NCI-H2196 treated with DMSO at 0.1 percent for 48 hours (cell line): ENCODE data around the gene RDM1.
"Not testable (repeated sequence)": the region's sequence is repeated elsewhere in the genome, so short reads cannot be mapped to it uniquely, and the experiment has no call there.

Source experiments
- DNase-seq: peaks from one replicate; lab custom pipeline; 2025; ENCODE audit not compliant: unreplicated experiment; lab: John Stamatoyannopoulos, UW

RDM1 gene, protein sequence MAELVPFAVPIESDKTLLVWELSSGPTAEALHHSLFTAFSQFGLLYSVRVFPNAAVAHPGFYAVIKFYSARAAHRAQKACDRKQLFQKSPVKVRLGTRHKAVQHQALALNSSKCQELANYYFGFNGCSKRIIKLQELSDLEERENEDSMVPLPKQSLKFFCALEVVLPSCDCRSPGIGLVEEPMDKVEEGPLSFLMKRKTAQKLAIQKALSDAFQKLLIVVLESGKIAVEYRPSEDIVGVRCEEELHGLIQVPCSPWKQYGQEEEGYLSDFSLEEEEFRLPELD

DNA sequence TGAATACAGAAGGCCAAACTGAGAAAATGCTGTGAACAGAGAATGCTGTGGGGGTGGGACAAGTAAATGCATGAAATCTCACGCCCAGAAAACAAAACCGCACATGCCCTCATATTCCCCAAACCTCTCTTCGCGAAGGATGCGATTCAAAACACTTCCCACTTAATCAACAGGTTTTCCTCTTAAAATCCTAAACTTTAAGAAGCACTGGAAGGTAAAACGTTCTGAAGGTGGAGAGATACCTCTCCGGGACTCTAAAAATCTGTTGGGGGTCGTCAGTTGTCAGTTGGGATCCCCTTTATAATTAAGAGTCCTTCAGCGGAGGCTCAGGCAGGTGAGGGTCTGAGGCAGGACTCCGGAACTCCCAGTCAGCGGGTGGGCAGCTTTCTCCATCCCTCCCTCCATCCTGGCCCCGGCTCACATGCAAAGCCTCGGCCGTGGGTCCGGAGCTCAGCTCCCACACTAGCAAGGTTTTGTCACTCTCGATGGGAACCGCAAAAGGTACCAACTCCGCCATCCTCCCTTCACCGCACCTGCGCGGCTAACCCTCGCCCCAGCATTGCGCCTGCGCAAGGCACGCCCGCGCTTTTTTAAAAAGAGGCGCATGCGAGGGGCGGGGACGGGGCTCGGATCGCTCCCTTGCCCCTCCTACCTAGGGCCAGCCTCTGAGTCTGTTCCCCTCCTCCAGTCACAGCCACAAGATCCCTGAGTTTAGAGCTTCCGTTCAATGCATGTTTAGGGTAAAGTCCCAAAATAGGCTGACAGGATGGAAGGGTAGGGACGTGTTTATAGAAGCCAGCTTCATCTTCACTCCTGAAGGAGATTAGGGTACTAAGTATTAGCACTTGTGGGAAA is at the start of gene RDM1:
TSS of gene RDM1 (minus strand) at position 563 of the 855 bp plus-strand sequence. CDS start at position 517, 46 bp downstream.
- DNase-seq = peak; percentile 49

DNA sequence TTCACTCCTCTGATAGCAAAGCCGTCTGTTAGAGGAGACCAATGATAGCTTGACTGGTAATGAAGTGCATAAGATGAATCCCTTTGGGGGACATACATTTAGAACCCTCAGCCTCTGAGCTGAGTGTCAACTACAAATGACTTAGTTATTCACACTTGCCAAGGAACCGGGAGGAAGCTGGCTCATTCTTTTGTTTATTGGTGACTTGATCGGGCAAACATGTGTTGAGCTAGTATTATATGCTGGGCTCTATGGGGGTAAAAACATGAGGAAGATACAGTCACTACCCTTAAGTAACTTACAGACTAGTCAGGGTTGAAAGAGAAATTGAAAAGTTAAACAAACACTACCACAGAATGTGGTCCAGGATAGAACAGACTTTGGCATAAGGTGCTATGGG is 47.8 kb upstream of the RDM1 start:
- DNase-seq = no peak

DNA sequence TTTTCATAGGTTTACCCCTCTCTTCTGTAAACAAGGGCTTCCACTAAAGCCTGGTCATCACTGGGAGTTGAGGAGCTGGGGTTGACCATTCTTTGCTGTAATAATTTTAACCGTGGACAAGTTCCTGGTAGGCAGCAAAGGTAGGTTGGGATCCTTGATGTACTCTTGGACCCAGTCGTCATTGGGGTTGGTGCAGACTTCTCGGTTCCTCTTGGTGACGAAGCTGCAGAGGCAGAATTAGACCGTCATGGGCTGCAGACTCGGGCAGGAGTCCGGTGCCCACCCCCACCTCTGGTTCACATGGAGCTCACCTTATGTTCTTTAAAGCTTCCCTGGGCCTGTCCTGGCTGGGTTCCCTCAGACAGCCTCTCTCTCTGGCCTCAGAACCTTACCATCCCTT is 46.9 kb upstream of the RDM1 start:
- DNase-seq = no peak

DNA sequence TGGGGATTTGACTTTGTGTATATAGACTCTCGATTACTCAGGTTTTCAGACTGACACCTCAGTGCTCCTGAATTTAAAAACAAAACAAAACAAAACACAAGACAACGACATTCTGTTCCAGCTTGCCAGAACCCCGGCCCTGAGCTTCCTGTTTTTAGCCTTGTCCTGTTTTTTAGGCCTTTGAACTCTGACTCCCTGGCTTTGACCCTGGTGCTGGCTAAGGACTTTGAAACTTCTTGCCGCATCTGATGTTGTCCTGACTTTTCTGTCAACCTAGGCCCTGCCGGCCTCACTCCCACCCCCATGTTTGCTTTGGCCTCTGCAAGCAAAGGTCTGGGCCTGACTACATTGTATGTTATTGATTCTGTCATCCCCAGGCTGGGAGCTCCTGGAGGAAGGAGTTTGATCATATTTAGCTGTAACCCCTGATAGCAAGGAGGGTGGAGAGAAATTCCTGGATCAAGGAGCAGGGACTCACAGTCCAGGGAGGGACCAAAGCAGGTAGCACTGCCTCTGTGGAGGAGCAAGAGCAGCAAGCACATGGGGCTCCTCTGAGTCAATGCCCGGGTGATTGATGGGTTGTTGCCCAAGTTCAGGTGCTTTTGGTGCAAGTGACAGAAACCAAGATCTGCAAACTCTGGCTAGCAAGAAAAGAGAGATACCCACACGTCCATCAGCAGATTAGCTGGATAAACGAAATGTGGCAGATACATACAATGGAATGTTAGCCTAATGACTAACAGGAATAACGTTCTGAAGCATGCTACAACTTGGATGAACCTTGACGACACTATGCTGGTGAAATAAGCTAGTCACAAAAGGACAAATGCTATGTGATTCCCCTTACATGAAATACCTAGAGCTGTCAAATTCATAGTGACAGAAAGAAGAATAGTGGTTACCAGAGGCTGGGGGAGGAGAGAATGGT is 43.0 kb upstream of the RDM1 start:
- DNase-seq = no peak

DNA sequence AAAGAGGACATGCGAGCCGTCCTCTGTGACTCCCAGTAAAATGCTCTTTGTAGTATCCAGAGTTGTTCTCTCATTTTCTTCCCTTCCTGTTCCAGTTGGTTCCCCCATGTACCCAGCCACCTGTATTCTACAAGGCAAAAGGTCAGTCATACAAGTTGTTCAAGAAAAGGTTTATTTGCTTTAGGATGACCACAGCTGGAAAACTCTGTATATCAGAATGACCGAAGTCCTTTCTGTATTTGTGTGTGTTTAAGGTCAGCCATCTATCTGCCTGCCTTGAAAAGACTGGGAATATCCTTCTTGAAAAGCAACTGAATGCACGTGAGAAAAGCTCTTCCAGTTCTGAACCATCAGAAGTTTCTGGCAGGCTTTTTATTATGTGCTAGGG is 42.4 kb upstream of the RDM1 start:
- no peak for DNase-seq

DNA sequence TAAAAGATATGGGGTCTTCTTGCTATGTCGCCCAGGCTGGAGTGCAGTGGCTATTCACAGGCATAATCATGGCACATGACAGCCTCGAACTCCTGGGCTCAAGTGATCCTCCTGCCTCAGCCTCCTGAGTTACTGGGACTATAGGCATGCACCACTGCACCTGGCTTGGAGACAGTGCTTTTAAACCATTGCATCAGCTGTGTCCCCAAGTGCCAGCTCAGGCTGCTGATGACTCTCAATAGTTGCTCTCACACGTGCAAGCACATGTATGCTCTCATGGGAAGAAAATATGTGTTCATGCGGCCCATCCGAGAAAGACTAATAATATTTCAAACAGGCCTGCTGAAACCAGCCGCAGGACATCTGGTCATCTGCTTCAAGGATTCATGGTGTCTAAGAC is 42.0 kb upstream of the RDM1 start:
- no peak for DNase-seq

DNA sequence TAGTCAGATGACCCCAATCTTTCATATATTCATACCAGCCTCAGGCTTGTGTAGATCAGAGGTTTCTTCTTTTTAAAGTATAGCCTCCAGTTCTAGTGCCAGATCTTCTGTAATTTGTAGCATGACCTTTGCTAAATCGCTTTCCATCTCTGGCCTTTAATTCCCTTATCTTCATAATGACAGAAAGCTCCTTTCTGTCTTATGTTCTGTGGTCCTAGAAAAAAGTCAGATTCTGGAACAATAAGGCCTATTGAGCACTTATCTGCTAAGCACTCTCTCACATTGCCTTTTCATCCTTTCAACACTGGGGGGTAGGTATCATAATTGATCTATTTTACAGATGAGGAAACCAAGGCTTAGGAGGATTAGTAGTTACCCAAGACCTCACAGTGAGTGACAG is 41.5 kb upstream of the RDM1 start:
- DNase-seq = no peak

DNA sequence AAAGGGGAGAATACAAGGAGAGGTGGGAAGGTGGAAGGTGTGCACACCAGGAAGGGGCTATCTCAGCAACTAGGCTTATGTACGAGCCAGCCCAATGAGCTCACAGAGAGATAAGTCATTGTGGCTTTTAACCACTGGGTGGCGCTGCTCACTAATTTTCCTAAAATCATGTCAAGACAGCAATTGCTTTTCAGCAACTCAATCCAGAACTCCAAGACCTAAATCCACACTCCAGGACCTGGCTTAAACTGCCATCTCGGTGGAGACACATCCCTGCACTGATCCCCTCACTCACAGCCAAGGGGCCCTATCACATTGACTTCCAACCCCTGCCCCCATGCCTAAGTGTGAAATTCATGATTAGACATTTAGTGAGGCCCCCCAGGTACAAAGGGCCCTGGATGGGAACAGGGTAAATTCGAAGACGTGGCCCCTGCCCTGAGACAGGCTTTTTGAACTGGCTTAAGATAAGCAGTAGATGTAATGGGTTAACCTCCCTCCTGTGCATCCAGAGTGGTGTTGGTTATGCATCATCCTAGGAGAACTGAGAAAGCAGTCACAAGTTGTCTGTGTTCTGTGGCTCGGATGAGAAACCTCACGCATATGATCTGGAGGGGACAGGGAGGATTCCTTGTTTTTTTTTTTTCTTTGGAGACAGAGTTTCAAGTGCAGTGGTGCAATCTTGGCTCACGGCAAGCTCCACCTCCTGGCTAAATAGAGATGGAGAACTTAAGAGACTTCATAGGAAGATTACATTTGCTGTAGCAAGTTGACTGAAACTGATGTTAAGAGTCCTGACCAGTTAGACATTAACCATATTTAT is 39.2 kb upstream of the RDM1 start:
- peak; percentile 13 for DNase-seq

DNA sequence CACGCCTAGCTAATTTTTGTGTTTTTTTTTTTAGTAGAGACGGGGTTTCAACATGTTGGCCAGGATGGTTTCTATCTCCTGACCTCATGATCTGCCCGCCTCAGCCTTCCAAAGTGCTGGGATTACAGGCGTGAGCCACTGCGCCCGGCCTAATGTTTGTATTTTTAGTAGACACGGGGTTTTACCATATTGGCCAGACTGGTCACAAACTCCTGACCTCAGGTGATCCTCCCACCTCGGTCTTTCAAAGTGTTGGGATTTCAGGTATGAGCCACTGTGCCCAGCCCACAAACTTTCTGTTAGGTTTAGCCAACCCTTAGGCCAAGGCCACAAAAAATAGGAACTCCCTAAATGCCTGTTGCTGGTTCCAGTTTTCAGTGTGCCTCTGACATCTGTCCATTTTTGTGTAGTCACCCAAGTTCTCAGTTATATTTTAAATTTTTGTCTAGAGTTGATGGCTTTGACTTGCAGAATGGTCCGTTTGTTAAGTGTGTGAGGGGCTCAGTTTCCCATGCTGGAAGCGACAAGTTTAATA is 38.0 kb upstream of the RDM1 start:
- DNase-seq = no peak

DNA sequence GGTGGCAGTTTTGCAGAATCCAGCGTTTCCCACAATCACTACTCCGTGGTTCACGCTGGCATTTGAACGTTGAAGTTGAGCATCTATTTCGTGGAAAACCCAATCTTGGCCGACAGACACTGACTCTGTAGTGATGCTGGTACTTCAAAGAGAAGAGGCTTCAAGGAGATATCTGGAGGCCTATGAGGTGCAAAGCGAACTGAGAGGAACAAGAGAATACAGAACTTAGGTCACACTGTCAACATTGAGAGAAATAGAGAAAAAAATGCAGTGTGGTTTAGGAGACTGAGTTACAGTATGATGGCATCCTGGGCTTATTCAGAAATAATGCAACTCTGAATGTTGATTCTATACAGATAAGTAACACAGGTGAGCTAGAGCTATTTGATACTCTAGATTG is 34.7 kb upstream of the RDM1 start:
- DNase-seq = no peak

DNA sequence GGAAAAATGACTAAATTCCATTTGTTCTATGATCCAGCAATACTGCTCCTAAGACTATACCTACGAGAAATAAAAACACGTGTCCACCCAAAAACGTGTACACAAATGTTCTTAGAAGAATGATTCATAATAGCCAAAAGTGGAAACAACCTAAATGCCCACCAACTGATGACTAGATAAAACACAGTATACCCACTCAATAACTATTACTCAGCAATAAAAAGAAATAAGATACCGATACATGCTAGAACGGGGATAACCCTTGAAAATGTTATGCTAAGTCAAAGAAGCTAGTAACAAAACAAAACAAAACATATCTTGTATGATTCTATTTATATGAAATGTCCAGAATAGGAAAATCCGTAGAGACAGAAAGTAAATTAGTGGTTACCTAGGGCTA is 33.1 kb upstream of the RDM1 start:
- no peak for DNase-seq

DNA sequence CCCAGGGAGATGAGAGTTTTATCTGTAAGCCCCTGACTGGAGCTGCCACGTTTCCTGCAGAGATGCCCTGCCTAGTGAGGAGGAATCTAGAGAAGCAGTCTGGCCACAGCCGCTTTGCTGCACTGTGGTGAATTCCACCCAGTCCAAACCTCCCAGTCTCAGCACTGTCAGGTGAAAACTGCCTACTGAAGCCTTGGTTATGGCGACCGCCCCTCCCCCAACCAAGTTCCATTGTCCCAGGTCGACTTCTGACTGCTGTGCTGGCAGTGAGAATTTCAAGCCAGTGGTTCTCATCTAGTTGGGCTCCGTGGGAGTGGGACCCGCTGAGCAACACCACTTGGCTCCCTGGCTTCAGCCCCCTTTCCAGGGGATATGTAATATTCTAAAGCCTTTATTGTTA is 23.1 kb upstream of the RDM1 start:
- no peak for DNase-seq

DNA sequence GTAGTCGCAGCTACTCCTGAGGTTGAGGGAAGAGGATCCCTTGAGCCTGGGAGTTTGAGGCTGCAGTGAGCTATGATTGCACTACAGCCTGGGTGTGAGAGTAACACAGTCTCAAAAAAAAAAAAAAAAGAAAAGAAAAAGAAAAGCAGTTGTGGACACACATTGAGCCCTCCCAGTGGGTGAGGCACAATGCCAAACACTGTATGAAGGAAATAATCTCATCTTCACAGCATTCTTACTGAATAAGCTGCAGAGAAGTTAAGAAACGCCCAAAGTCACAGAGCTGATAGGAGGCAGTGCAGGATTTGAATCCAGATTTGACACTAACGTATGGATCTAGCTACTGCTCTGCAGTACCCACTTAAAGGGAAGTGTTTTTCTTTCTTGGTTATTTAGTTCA is 18.8 kb upstream of the RDM1 start:
- no peak for DNase-seq

DNA sequence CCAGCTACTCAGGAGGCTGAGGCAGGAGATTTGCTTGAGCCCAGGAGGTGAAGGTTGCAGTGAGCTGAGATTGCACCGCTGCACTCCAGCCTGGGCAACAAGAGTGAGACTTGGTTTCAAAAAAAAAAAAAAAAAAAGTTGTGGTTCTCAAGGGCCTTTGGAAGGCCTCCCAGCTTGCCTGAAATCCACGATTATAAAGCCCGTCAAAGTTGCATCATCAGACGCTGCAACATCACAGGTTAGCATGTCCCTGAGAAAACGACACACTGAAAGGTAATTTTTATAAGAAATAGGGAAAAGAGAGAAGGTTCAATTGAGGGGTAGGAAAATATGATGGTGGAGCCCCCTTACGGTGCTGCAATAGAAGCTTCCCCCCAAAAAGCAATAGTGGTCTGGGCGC is 17.5 kb upstream of the RDM1 start:
- no peak for DNase-seq

DNA sequence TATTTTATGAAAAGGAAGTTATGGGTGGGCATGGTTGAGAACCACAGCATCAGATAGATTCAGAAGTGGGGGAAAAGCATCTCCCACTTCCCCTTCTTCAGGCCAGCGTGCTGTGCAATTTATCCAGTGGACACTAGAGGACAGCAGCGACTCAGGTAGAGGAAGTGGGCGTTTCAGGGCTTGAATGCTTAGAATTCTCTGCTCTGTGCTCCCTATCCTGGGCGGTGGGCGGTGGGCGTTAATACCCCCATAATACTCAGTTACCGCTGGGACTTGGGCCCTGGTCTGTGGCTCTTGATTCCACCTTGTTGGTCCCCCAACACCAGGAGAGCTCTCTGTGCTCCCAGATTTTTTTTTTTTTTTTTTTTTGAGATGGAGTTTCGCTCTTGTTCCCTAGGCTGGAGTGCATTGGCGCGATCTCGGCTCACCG is 16.6 kb upstream of the RDM1 start:
- DNase-seq = no peak

DNA sequence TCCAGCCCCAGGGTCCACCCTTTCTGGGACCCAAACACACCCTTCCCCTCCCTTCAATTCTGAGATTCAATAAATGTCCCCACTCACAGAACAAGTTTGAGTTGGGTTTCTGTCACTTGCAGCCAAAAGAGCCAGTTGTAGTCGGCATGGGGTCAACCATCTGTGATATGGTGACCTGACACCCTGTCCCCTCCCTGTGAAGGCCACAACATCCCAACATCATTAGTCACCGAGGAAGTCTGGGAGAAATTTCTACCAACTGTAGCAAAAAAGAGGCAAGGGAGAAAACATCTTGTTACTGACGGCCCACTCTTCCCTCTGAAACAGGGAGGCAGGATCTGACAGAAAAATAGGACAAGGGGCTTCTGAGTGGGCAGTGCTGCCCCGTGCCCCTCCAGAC is 13.6 kb upstream of the RDM1 start:
- no peak for DNase-seq

DNA sequence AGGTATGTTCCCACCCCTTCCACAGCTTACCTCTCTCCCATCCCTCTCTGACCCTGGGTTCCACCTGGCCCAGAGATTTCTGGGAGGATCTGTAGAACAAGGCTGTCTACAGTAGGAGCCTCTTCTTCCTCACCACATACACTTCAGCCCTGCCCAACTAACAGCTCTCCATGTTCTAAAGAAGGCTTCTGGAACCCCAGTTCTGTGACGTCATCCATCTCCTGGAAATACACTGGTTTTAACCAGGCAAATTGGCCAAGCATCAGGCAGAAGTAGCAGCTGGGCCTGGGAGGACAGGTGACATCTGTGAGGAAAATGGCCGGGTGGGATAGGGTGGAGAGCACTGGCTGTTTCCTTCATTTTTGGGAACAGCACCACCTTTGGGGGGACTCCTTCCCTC is 13.0 kb upstream of the RDM1 start, which contains the start of gene LYZL6:
TSS of gene LYZL6 (minus strand) at position 177 of the 400 bp plus-strand sequence. CDS start 4,357 bp downstream, outside the sequence.
- no peak for DNase-seq

DNA sequence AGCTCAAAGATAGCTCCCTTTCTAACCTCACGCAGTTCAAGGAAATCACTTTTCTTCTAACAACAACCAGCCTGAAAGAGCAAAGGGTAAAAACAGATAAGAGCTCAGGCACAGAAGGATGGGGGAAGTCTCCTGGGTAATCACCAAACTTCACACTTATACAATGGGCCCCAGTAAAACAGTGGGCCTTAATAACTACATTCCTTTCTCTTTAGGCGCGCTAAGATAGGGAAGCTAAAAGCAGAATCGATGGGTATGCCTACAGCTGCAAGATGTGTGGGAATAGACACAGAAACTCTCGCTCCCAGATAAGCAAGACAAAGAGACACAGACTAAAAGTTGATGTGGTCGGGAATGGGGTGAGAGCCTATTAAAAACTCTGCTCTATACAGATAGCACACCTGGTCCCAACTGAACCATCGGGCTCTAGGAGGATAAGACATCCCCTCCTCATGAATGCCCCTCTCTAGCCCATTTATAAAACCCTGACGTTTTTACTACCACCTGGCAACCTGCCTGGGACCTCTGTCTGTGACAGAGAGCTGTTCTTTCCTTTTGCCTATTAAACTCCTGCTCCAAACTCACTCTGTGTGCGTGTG is 12.1 kb upstream of the RDM1 start:
- DNase-seq = no peak

DNA sequence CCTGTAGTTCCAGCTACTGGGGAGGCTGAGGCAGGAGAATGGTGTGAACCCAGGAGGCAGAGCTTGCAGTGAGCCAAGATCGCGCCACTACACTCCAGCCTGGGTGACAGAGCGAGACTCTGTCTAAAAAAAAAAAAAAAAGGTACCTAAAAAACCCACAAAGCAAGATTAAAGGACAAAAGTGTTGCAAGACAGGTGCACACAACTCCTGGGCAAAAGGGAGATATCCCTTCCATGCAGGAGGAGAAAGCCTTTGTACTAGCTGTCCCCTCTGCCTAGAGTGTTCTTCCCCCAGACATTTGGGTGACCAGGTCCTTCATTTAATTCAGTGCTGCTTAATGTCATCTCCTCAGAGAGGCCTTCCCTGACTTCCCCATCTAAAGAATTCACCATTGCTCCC is 7.9 kb upstream of the RDM1 start:
- DNase-seq = not testable (repeated sequence)

DNA sequence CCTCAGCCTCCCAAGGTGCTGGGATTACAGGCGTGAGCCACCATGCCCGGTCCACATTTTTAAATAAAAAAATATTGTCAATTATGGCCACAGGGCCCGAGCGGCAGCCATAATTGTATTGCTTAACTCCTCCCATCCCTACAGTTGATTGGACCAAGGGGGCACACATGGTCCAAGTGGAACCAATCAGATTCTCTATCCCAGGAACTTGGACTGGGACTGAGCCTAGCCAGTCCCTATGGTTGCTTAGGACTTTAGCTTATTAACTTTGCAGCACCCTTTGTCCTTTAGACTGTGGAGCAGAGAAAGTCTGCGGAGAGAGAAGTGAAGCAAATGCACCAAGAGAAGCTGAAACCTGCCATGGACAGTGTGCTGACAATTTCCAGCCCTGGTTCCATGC is 5.5 kb upstream of the RDM1 start:
- no peak for DNase-seq
